Peyer's patch (tissue), 4 donors: Measurements from ENCODE around the gene FGF2.

ENCODE experiments used
- CTCF ChIP-seq, 6 experiments: fragments of 450-650 bp in 4 of 6; fragments of 200-600 bp in 2 of 6; sonication (generic) in 1 of 6; IDR thresholded peaks; one replicate each; pipeline ENCODE4 v1.5.1; 2017 to 2019; ENCODE audit warnings: antibody characterized with exemption in 6 of 6, mild to moderate bottlenecking in 3 of 6, moderate library complexity in 1 of 6
- POLR2A ChIP-seq, 2 donors: fragments of 450-650 bp; IDR thresholded peaks; one replicate each; pipeline ENCODE4 v1.5.1; 2017; ENCODE audit warnings: antibody characterized with exemption in 2 of 2, mild to moderate bottlenecking in 2 of 2, moderate library complexity in 2 of 2

- TF ChIP-seq CTCF (IDR thresholded peaks at IDR 0.05) (no peak), POLR2A (IDR thresholded peaks at IDR 0.05) (no peak)
Observed at GRCh38 chr4:122796801-122797404, 29.7 kb upstream of the FGF2 start.
